Hepatocyte (in vitro differentiated cells): ENCODE results near the gene HEMK1.

Experiments
- EZH2 ChIP-seq: fragments of 200-600 bp; sonication (generic); IDR thresholded peaks from 2 replicates; pipeline ENCODE4 v1.6.1; 2016; ENCODE audit warnings: antibody characterized with exemption, mild to moderate bottlenecking, borderline replicate concordance
- EZH2phosphoT487 ChIP-seq: fragments of 200-600 bp; sonication (generic); IDR thresholded peaks from one replicate; pipeline ENCODE4 v1.6.1; 2018; ENCODE audit warnings: antibody characterized with exemption, mild to moderate bottlenecking, low read depth, moderate library complexity; ENCODE audit not compliant: unreplicated experiment, severe bottlenecking

DNA sequence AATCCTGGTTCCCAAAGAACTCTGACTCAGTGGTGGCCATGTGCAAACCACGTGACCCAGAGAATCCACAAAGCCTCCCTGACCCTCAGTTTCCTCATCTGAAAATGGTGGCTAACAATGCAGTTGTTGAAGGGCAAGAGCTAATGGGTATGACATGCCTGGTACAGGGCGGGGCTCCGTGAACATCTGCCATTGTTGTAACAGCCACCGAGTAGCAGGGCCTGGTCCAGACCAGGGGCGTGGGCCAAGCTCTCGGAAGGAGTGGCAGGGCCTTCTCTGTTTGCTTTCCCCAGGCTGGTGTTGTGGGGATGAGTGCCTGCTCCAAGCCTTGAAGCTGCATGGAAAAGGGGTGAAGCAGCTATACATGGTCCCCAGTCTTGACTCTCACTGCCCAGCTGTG lies 61.1 kb downstream of the HEMK1 start:
- TF ChIP-seq EZH2 (no peak), EZH2phosphoT487 (no peak)
